GM12878 (cell line): ENCODE measurements around the gene POLK. TPM values are rescaled to one million over a fixed set of nuclear protein-coding genes. Genes with fewer than 3 reads are reported as not detected.

Experiments used
- ATAC-seq: fragments of 200-7000 bp; cut with Tn5 transposase; 3 replicates; pipeline ENCODE4 v1.9.1; 2020; ENCODE audit warnings: mild to moderate bottlenecking, moderate library complexity
- BruUV-seq: library from RNA; stranded (reverse); fragments of 400-500 nt; replicated peaks from 2 replicates; lab custom pipeline; 2021; lab: Mats Ljungman, UMichigan
- CTCF ChIA-PET: fragments of 300-600 bp; sonication (Branson Sonifier 250); formaldehyde crosslinking; extraction: SDS; loops from one replicate; lab custom pipeline; 2021; ENCODE audit warnings: inconsistent platforms; lab: Yijun Ruan, JAX
- POLR2A ChIA-PET: fragments of 350-600 bp; formaldehyde crosslinking; extraction: SDS; loops from one replicate; lab custom pipeline; 2021; ENCODE audit warnings: inconsistent platforms; lab: Charles Lee
- RAD21 ChIA-PET: fragments of 300-600 bp; sonication (Branson Sonifier 250); formaldehyde crosslinking; loops from one replicate; lab custom pipeline; 2023; ENCODE audit warnings: antibody characterized with exemption; ENCODE audit not compliant: unreplicated experiment; lab: Charles Lee
- SMC1A ChIA-PET: fragments of 300-600 bp; sonication (Branson Sonifier 250); formaldehyde crosslinking; loops from one replicate; lab custom pipeline; 2023; ENCODE audit not compliant: unreplicated experiment, uncharacterized antibody; lab: Charles Lee
- DNase-seq: peaks from one replicate; pipeline ENCODE4 v3.0.0-alpha.2; 2011; ENCODE audit warnings: low read depth, low spot score
- FAIRE-seq: peaks from 3 replicates; lab custom pipeline; 2011; peaks lifted over from hg19 to GRCh38; lab: Jason Lieb, UNC
- H2AFZ ChIP-seq: 2 replicates; pipeline ENCODE4 v1.6.0; 2011; ENCODE audit warnings: low read depth, low read length, control low read depth; ENCODE audit not compliant: control insufficient read depth
- H3K27ac ChIP-seq: 2 replicates; pipeline ENCODE4 v1.5.1; 2011; ENCODE audit warnings: control low read depth; ENCODE audit not compliant: control insufficient read depth, insufficient read depth
- H3K27me3 ChIP-seq, 2 experiments: replicated peaks in 1 of 2; 2 replicates each; pipeline versions ENCODE4 v1.6.0 to v1.6.1; 2011; ENCODE audit warnings: low read length in 1 of 2; ENCODE audit not compliant: control insufficient read depth in 2 of 2, insufficient read depth in 2 of 2
- H3K36me3 ChIP-seq, 2 experiments: 2 replicates each; pipeline ENCODE4 v1.5.1; 2011; ENCODE audit warnings: low read length in 1 of 2; ENCODE audit not compliant: control insufficient read depth in 2 of 2, insufficient read depth in 2 of 2
- H3K4me1 ChIP-seq: 2 replicates; pipeline ENCODE4 v1.6.1; 2011; ENCODE audit warnings: mild to moderate bottlenecking, low read length, moderate library complexity, mixed read lengths; ENCODE audit not compliant: control insufficient read depth, insufficient read depth
- H3K4me2 ChIP-seq: 2 replicates; pipeline ENCODE4 v1.6.0; 2011; ENCODE audit warnings: control low read depth; ENCODE audit not compliant: control insufficient read depth, insufficient read depth
- H3K4me3 ChIP-seq: fragments of 200-600 bp; sonication (generic); 2 replicates; pipeline ENCODE4 v1.5.1; 2016
- H3K79me2 ChIP-seq: 2 replicates; pipeline ENCODE4 v1.6.0; 2011; ENCODE audit warnings: low read length; ENCODE audit not compliant: control insufficient read depth, insufficient read depth
- H3K9ac ChIP-seq: 2 replicates; pipeline ENCODE4 v1.8.0; 2011; ENCODE audit warnings: low read length, control low read depth, mixed read lengths; ENCODE audit not compliant: control insufficient read depth, insufficient read depth
- H3K9me3 ChIP-seq: replicated peaks from 3 replicates; pipeline ENCODE4 v1.5.1; 2011; ENCODE audit warnings: mild to moderate bottlenecking, low read length; ENCODE audit not compliant: control insufficient read depth, insufficient read depth
- H4K20me1 ChIP-seq: 2 replicates; pipeline ENCODE4 v1.6.0; 2011; ENCODE audit not compliant: control insufficient read depth, insufficient read depth
- CBX5 ChIP-seq: sonication (generic); IDR thresholded peaks from 2 replicates; pipeline ENCODE4 v1.6.1; 2016; ENCODE audit warnings: low read depth, moderate library complexity, mild to moderate bottlenecking, inconsistent platforms
- CEBPB ChIP-seq, 2 experiments: fragments of 150-350 bp in 1 of 2; IDR thresholded peaks; 2 replicates each; pipeline ENCODE4 v1.6.1; 2012 to 2014; ENCODE audit warnings: low read depth in 2 of 2, low read length in 2 of 2, borderline replicate concordance in 1 of 2, inconsistent platforms in 1 of 2
- CREM ChIP-seq: IDR thresholded peaks from 2 replicates; pipeline ENCODE4 v1.6.1; 2014; ENCODE audit warnings: antibody characterized with exemption, low read depth
- GABPA ChIP-seq: IDR thresholded peaks from 2 replicates; pipeline ENCODE4 v1.6.1; 2014; ENCODE audit warnings: antibody characterized with exemption, low read depth, mild to moderate bottlenecking, inconsistent platforms
- JUNB ChIP-seq: IDR thresholded peaks from 2 replicates; pipeline ENCODE4 v1.6.1; 2016; ENCODE audit warnings: antibody characterized with exemption, mild to moderate bottlenecking
- LARP7 ChIP-seq: fragments of 450-650 bp; IDR thresholded peaks from 2 replicates; pipeline ENCODE4 v1.6.1; 2017; ENCODE audit warnings: mild to moderate bottlenecking
- MTA2 ChIP-seq: fragments of 450-650 bp; IDR thresholded peaks from 2 replicates; pipeline ENCODE4 v1.6.1; 2016; ENCODE audit warnings: low read depth, mild to moderate bottlenecking, moderate library complexity
- NFXL1 ChIP-seq: fragments of 450-650 bp; IDR thresholded peaks from 2 replicates; pipeline ENCODE4 v1.6.1; 2017; ENCODE audit warnings: antibody characterized with exemption, mild to moderate bottlenecking, borderline replicate concordance
- RAD21 ChIP-seq: IDR thresholded peaks from 2 replicates; pipeline ENCODE4 v1.6.1; 2011; ENCODE audit warnings: mild to moderate bottlenecking, low read depth, low read length, moderate library complexity; ENCODE audit not compliant: insufficient read depth
- RUNX3 ChIP-seq: IDR thresholded peaks from 2 replicates; pipeline ENCODE4 v1.6.1; 2012; ENCODE audit warnings: low read length, inconsistent platforms
- SPI1 ChIP-seq: IDR thresholded peaks from 2 replicates; pipeline ENCODE4 v1.6.1; 2011; ENCODE audit warnings: low read depth, mild to moderate bottlenecking, low read length, moderate library complexity, borderline replicate concordance; ENCODE audit not compliant: insufficient read depth
- WGBS: methylation state at CpG from one replicate; pipeline ENCODE4 v1.1.6; 2016; ENCODE audit warnings: low lambda C conversion rate; ENCODE audit not compliant: insufficient replicate concordance, insufficient coverage; ENCODE audit errors: missing lambda C conversion rate; 5-methylcytosine and 5-hydroxymethylcytosine counted together
- in situ Hi-C: fragments of 300-500 bp; cut with MboI; formaldehyde crosslinking; loops from 9 replicates; pipeline ENCODE4 v1.14.3; 2018; ENCODE audit warnings: mixed read lengths
- intact Hi-C: fragments of 100-400 bp; cut with micrococcal nuclease; formaldehyde crosslinking; loops from one replicate; pipeline ENCODE4 v1.14.2; 2022; ENCODE audit not compliant: unreplicated experiment
- polyA plus RNA-seq, 11 experiments: library from polyadenylated mRNA; depleted of rRNA in 4 of 11; unstranded in 6 of 11; stranded (reverse) in 5 of 11; fragments of >200 nt; fragmentation: Nextera tagmentation in 4 of 11; fragmentation: Illumina TruSeq in 1 of 11; extraction: Ambion mirVana in 4 of 11; extraction: Trizol in 1 of 11; gene quantifications; 1 replicate in 1 of 11; 2 replicates in 10 of 11; pipeline versions ENCODE4 v1.2.1 to v1.2.3, GENCODE V29; 2011 to 2016; ENCODE audit warnings: inconsistent platforms in 2 of 11, missing spikeins in 2 of 11, low read depth in 1 of 11
- total RNA-seq, 4 experiments: library from RNA; depleted of rRNA in 3 of 4; stranded (reverse); fragments of >200 nt in 3 of 4; fragmentation: Illumina TruSeq in 1 of 4; extraction: Trizol in 1 of 4; gene quantifications; 2 replicates each; pipeline versions ENCODE4 v1.2.1 to v1.2.3, GENCODE V29; 2013 to 2021
- TF ChIP-seq, protein P1 (sequence below): IDR thresholded peaks from 2 replicates; pipeline ENCODE4 v1.6.1; 2012; ENCODE audit warnings: improper control_type of control experiment, low read depth, low read length; ENCODE audit not compliant: insufficient replicate concordance
- TF ChIP-seq, protein P2 (sequence below): IDR thresholded peaks from 2 replicates; pipeline ENCODE4 v1.6.1; 2012; ENCODE audit warnings: low read length, inconsistent platforms
- TF ChIP-seq, protein P3 (sequence below): IDR thresholded peaks from 2 replicates; pipeline ENCODE4 v1.6.1; 2011; ENCODE audit warnings: low read depth, low read length, improper control_type of control experiment, borderline replicate concordance

Gene POLK
- total and polyA plus RNA-seq, 10 of the 15 experiments (the other 5 are each of a cell fraction or from before 2014, with no cell fraction given): 10.4 to 47.6 (median 29.0) TPM

DNA sequence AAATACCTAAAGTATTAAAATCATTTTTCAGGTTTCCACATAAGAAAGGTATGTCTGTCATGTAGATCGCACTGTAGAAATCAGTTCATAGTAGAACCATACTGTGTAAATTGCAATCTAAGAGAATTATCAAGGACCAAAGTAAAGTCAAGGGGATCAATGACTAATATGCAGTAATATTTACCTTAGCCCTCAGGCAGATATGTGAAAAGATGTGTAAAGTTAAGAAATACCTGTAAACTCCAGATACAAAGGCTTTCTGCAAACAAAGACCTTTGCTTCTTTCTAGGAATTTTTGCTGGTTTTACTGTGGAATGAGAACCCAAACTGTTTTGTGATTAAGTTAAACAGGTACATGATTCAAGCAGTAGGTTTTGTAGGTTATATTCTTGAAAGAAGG lies 11.6 kb downstream of the POLK start (continued):
- TF ChIP-seq, protein P1, sequence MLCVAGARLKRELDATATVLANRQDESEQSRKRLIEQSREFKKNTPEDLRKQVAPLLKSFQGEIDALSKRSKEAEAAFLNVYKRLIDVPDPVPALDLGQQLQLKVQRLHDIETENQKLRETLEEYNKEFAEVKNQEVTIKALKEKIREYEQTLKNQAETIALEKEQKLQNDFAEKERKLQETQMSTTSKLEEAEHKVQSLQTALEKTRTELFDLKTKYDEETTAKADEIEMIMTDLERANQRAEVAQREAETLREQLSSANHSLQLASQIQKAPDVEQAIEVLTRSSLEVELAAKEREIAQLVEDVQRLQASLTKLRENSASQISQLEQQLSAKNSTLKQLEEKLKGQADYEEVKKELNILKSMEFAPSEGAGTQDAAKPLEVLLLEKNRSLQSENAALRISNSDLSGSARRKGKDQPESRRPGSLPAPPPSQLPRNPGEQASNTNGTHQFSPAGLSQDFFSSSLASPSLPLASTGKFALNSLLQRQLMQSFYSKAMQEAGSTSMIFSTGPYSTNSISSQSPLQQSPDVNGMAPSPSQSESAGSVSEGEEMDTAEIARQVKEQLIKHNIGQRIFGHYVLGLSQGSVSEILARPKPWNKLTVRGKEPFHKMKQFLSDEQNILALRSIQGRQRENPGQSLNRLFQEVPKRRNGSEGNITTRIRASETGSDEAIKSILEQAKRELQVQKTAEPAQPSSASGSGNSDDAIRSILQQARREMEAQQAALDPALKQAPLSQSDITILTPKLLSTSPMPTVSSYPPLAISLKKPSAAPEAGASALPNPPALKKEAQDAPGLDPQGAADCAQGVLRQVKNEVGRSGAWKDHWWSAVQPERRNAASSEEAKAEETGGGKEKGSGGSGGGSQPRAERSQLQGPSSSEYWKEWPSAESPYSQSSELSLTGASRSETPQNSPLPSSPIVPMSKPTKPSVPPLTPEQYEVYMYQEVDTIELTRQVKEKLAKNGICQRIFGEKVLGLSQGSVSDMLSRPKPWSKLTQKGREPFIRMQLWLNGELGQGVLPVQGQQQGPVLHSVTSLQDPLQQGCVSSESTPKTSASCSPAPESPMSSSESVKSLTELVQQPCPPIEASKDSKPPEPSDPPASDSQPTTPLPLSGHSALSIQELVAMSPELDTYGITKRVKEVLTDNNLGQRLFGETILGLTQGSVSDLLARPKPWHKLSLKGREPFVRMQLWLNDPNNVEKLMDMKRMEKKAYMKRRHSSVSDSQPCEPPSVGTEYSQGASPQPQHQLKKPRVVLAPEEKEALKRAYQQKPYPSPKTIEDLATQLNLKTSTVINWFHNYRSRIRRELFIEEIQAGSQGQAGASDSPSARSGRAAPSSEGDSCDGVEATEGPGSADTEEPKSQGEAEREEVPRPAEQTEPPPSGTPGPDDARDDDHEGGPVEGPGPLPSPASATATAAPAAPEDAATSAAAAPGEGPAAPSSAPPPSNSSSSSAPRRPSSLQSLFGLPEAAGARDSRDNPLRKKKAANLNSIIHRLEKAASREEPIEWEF: no peak
- TF ChIP-seq NFXL1 (no peak), JUNB (no peak)
- TF ChIP-seq, all 136 proteins: peak for 0

DNA sequence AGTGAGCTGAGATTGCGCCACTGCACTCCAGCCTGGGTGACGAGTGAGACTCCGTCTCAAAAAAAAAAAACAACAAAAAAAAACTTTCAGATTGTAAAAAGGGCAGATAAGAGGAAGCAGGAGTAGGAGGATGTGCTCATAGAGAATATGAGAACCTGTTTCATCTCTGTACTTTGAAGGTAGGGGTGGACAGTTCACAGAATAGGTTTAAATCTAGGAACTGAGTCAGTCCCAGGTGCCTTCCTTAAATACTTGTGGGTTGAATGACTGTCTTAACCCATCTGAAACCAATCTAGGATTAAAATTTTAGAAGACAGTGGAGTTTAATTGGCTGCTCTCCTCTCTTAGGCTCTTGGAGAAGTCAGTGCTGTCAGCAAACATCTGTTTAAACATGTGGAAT lies 12.4 kb downstream of the POLK start:
- Histone ChIP-seq H3K27me3 (no peaks in the 10 kb centered on the region), H3K79me2 (peaks cover 89% of the 10 kb centered on the region), H3K4me3 (peak overlapping the region; percentile 6; the same call in 1 of the 2 replicates), H3K27ac (peak overlapping the region; percentile 59), H3K9me3 (peaks cover 18% of the 10 kb centered on the region), H2AFZ (no peak overlapping the region), H4K20me1 (no peaks in the 10 kb centered on the region), H3K36me3 (peaks cover 0 to 2% of the 10 kb centered on the region in 2 experiments; a peak in 2 of 4 replicates), H3K9ac (no peak overlapping the region), H3K4me2 (peak overlapping the region; percentile 63), H3K4me1 (peaks cover 34% of the 10 kb centered on the region)
- intact Hi-C loops (no loop called here), in situ Hi-C loops (no loop called here)
- ChIA-PET RAD21 (interaction anchor here (0.7 to 1.9 kb wide), 7 partner anchors 8 to 155 kb away, joined by 3 to 16 read pairs (median 3); partner anchors contain the start of gene POLK), SMC1A (interaction anchor here (0.8 to 2.7 kb wide), 10 partner anchors 9 to 157 kb away, joined by 3 to 26 read pairs (median 6); partner anchors contain the start of gene POLK), POLR2A (interaction anchor here (0.6 to 1.5 kb wide), 8 partner anchors 10 to 51 kb away, joined by 3 to 7 read pairs (median 4); no protein-coding TSS in a partner anchor), CTCF (interaction anchor here (0.7 to 1.4 kb wide), 5 partner anchors 14 to 51 kb away, joined by 3 to 4 read pairs (median 4); no protein-coding TSS in a partner anchor)
- ATAC-seq: peak; percentile 88
- 0% methylated on average over 3 of the region's 3 CpGs for WGBS
- peak; percentile 79 for DNase-seq
- peak; percentile 54 for FAIRE-seq
- BruUV-seq: no TSS peak
- peak; percentile 85 for TF ChIP-seq JUNB
- TF ChIP-seq, protein P2, sequence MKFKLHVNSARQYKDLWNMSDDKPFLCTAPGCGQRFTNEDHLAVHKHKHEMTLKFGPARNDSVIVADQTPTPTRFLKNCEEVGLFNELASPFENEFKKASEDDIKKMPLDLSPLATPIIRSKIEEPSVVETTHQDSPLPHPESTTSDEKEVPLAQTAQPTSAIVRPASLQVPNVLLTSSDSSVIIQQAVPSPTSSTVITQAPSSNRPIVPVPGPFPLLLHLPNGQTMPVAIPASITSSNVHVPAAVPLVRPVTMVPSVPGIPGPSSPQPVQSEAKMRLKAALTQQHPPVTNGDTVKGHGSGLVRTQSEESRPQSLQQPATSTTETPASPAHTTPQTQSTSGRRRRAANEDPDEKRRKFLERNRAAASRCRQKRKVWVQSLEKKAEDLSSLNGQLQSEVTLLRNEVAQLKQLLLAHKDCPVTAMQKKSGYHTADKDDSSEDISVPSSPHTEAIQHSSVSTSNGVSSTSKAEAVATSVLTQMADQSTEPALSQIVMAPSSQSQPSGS: peak; percentile 72; the same call in 1 of the 2 replicates
- TF ChIP-seq MTA2: 0 out of 2 replicates have a peak, but pooled peaks have one; percentile 40
- no peak for TF ChIP-seq LARP7
- TF ChIP-seq, protein P3, sequence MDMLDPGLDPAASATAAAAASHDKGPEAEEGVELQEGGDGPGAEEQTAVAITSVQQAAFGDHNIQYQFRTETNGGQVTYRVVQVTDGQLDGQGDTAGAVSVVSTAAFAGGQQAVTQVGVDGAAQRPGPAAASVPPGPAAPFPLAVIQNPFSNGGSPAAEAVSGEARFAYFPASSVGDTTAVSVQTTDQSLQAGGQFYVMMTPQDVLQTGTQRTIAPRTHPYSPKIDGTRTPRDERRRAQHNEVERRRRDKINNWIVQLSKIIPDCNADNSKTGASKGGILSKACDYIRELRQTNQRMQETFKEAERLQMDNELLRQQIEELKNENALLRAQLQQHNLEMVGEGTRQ: no peak
- TF ChIP-seq CEBPB (IDR thresholded peaks at IDR 0.05; ENCODE audit: borderline replicate concordance in 1 of 2, low read depth in 2 of 2, low read length in 2 of 2): 0 out of 4 replicates have a peak, but pooled peaks of 1 of the 2 experiments have one; percentile 26
- TF ChIP-seq GABPA: peak; percentile 25; the same call in 1 of the 2 replicates
- peak; percentile 45; the same call in 1 of the 2 replicates for TF ChIP-seq CBX5
- TF ChIP-seq SPI1: peak; percentile 61
- peak; percentile 74 for TF ChIP-seq CREM
- peak; percentile 84 for TF ChIP-seq RUNX3
- TF ChIP-seq RAD21: 0 out of 2 replicates have a peak, but pooled peaks have one; percentile 0
